MM.1S (cell line): ENCODE data around the gene RAB25.

ENCODE experiments used
- EZH2 ChIP-seq: fragments of 300-600 bp; sonication (generic); optimal IDR thresholded peaks from 2 replicates; pipeline ENCODE3; 2017; ENCODE audit warnings: low read depth, mild to moderate bottlenecking, antibody characterized with exemption, low read length, mixed read lengths
- EZH2phosphoT487 ChIP-seq: fragments of 300-600 bp; sonication (generic); IDR thresholded peaks from 2 replicates; pipeline ENCODE4 v1.6.1; 2018; ENCODE audit warnings: antibody characterized with exemption, low read length
- TF ChIP-seq, protein P1 (sequence below): fragments of 300-600 bp; sonication (generic); IDR thresholded peaks from 2 replicates; pipeline ENCODE4 v1.5.1; 2016; ENCODE audit warnings: antibody characterized with exemption, low read length, mixed read lengths

- TF ChIP-seq, protein P1, sequence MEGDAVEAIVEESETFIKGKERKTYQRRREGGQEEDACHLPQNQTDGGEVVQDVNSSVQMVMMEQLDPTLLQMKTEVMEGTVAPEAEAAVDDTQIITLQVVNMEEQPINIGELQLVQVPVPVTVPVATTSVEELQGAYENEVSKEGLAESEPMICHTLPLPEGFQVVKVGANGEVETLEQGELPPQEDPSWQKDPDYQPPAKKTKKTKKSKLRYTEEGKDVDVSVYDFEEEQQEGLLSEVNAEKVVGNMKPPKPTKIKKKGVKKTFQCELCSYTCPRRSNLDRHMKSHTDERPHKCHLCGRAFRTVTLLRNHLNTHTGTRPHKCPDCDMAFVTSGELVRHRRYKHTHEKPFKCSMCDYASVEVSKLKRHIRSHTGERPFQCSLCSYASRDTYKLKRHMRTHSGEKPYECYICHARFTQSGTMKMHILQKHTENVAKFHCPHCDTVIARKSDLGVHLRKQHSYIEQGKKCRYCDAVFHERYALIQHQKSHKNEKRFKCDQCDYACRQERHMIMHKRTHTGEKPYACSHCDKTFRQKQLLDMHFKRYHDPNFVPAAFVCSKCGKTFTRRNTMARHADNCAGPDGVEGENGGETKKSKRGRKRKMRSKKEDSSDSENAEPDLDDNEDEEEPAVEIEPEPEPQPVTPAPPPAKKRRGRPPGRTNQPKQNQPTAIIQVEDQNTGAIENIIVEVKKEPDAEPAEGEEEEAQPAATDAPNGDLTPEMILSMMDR: peak; percentile 42
- no peak for TF ChIP-seq EZH2
- TF ChIP-seq EZH2phosphoT487: no peak
Measured at GRCh38 chr1:156052862-156053767, 7.8 kb upstream of the RAB25 start.
